Transverse colon (tissue), 4 donors: ENCODE measurements around the gene TMOD3. TPM values are rescaled to one million over a fixed set of nuclear protein-coding genes. Genes with fewer than 3 reads are reported as not detected.

Experiments
- DNase-seq: peaks from one replicate; pipeline ENCODE4 v3.0.0-alpha.2; 2019
- H3K27ac ChIP-seq, 4 donors: fragments of 200-600 bp; sonication (generic); 2 replicates each; pipeline ENCODE4 v1.5.1; 2016 to 2018; ENCODE audit warnings: inconsistent platforms in 4 of 4
- H3K27me3 ChIP-seq: fragments of 200-600 bp; sonication (generic); 2 replicates; pipeline ENCODE4 v1.5.1; 2017; ENCODE audit warnings: inconsistent platforms
- H3K36me3 ChIP-seq, 4 donors: fragments of 200-600 bp; sonication (generic); 2 replicates each; pipeline ENCODE4 v1.5.1; 2017 to 2019; ENCODE audit warnings: inconsistent platforms in 4 of 4
- H3K4me1 ChIP-seq, 4 donors: fragments of 200-600 bp; sonication (generic); 2 replicates each; pipeline ENCODE4 v1.5.1; 2017 to 2020; ENCODE audit warnings: inconsistent platforms in 4 of 4
- H3K4me3 ChIP-seq, 4 donors: fragments of 200-600 bp; sonication (generic); 1 replicate in 1 of 4; 2 replicates in 3 of 4; pipeline versions ENCODE4 v1.5.1 to v1.6.1; 2017 to 2019; ENCODE audit warnings: inconsistent platforms in 4 of 4
- H3K9me3 ChIP-seq, 2 donors: fragments of 200-600 bp; sonication (generic); 2 replicates each; pipeline ENCODE4 v1.5.1; 2017 to 2019; ENCODE audit warnings: inconsistent platforms in 2 of 2
- CTCF ChIP-seq, 5 experiments: fragments of 200-600 bp in 3 of 5; fragments of 450-650 bp in 2 of 5; sonication (generic) in 3 of 5; IDR thresholded peaks; 1 replicate in 2 of 5; 2 replicates in 3 of 5; pipeline ENCODE4 v1.5.1; 2016 to 2017; ENCODE audit warnings: antibody characterized with exemption in 5 of 5, inconsistent platforms in 3 of 5, mild to moderate bottlenecking in 2 of 5, moderate library complexity in 1 of 5
- EP300 ChIP-seq: sonication (generic); formaldehyde crosslinking; IDR thresholded peaks from one replicate; pipeline ENCODE4 v1.6.1; 2017; ENCODE audit warnings: antibody characterized with exemption, low read depth
- POLR2A ChIP-seq: fragments of 450-650 bp; IDR thresholded peaks from one replicate; pipeline ENCODE4 v1.6.1; 2016; ENCODE audit warnings: antibody characterized with exemption, mild to moderate bottlenecking, moderate library complexity
- POLR2AphosphoS5 ChIP-seq, 3 donors: sonication (generic); formaldehyde crosslinking; IDR thresholded peaks; one replicate each; pipeline ENCODE4 v1.6.1; 2016; ENCODE audit warnings: antibody characterized with exemption in 3 of 3
- WGBS, 2 donors: methylation state at CpG; one replicate each; pipeline ENCODE4 v1.1.5; 2018; ENCODE audit warnings: low coverage in 1 of 2; 5-methylcytosine and 5-hydroxymethylcytosine counted together
- in situ Hi-C, 4 donors: fragments of 200-750 bp; cut with MboI; loops; one replicate each; pipeline versions ENCODE4 v1.15.0 to v1.15.1; 2017; ENCODE audit warnings: low sequenced_read_pairs in 3 of 4, low pct_ligation_motif_present in 1 of 4, low pct_unique_long_range_greater_than_20kb in 1 of 4
- intact Hi-C: fragments of 100-400 bp; cut with DNase I; formaldehyde crosslinking; loops from one replicate; pipeline ENCODE4 v1.15.1; 2023; ENCODE audit warnings: low total_unique reads
- small RNA-seq, 4 donors: library from RNA; depleted of rRNA; stranded (forward); fragments of <200 nt; gene quantifications; one replicate each; pipeline ENCODE3, GENCODE V24; 2016
- total RNA-seq, 4 donors: library from RNA; depleted of rRNA; stranded (reverse); fragments of >200 nt; gene quantifications; one replicate each; pipeline ENCODE4 v1.1.0, GENCODE V29; 2016

The TMOD3 gene
- total RNA-seq, 4 donors from 2014 or later: 18.7 to 65.8 (median 45.3) TPM

GRCh38 chr15:51952805-51953204 is 123.4 kb downstream of the TMOD3 start:
- intact Hi-C loops (no loop called here), in situ Hi-C loops (no loop called here)
- no peak for TF ChIP-seq EP300
- 85 to 91% methylated on average over 3 of the region's 3 CpGs for WGBS, 2 donors
- H3K27ac ChIP-seq: no peak overlapping the region
- H3K27me3 ChIP-seq: no peaks in the 10 kb centered on the region
- DNase-seq: no peak
- no peak overlapping the region for H3K4me3 ChIP-seq
- H3K9me3 ChIP-seq: no peaks in the 10 kb centered on the region
- H3K36me3 ChIP-seq: peaks cover 0 to 85% (median 31%) of the 10 kb centered on the region in 4 donors
- no peaks in the 10 kb centered on the region for H3K4me1 ChIP-seq

- Histone ChIP-seq H3K4me3 (no peak overlapping the region), H3K36me3 (peaks cover 0 to 82% (median 31%) of the 10 kb centered on the region in 4 donors), H3K27ac (no peak overlapping the region), H3K4me1 (no peaks in the 10 kb centered on the region), H3K9me3 (no peaks in the 10 kb centered on the region), H3K27me3 (no peaks in the 10 kb centered on the region)
- in situ Hi-C loops: no loop called here
- TF ChIP-seq CTCF (IDR thresholded peaks at IDR 0.05): no peak
- no peak for TF ChIP-seq POLR2A
- no peak for TF ChIP-seq EP300
- no peak for TF ChIP-seq POLR2AphosphoS5 (IDR thresholded peaks at IDR 0.05)
- DNase-seq: no peak
- WGBS, 2 donors: 93 to 96% methylated on average over 3 of the region's 3 CpGs
- intact Hi-C loops: no loop called here
Observed at GRCh38 chr15:51955504-51955903, 126.1 kb downstream of the TMOD3 start.

Small RNA genes within 50 kb of the gene (small RNA-seq; reads per million reads assigned to genes)
- gene AC090971.5 (0 reads per million in 4 donors), gene RF00017 (0 reads per million in 4 donors), gene RF00019 (0 reads per million in 4 donors), gene RNU6-90P (0 reads per million in 4 donors)

Other genes with a start within 250 kb of the TMOD3 start
- gene DMXL2, start 206.9 kb upstream of the TMOD3 start, total RNA-seq: 10 to 100 TPM; 35.8 to 75.9 (median 56.0) TPM
- 1 to 10 TPM in 1 of 4 donors, under 1 TPM in 2, not detected in 1; 0.55 to 3.6 (median 0.95) TPM for gene SCG3, start 148.2 kb upstream of the TMOD3 start, total RNA-seq
- 1 to 10 TPM; 2.2 to 9.2 (median 4.4) TPM for gene LYSMD2, start 92.0 kb upstream of the TMOD3 start, total RNA-seq
- 1 to 10 TPM; 1.8 to 6.8 (median 5.3) TPM for gene TMOD2, start 78.1 kb upstream of the TMOD3 start, total RNA-seq
- gene LEO1, start 142.1 kb downstream of the TMOD3 start, total RNA-seq: 10 to 100 TPM; 27.2 to 38.2 (median 30.9) TPM
- gene MAPK6, start 189.6 kb downstream of the TMOD3 start, total RNA-seq: 10 to 100 TPM; 30.3 to 69.4 (median 42.0) TPM